ENCODE data around the gene NANOGP8.
"Not testable (repeated sequence)": the region's sequence is repeated elsewhere in the genome, so short reads cannot be mapped to it uniquely, and the experiment has no call there.

The NANOGP8 gene

DNA sequence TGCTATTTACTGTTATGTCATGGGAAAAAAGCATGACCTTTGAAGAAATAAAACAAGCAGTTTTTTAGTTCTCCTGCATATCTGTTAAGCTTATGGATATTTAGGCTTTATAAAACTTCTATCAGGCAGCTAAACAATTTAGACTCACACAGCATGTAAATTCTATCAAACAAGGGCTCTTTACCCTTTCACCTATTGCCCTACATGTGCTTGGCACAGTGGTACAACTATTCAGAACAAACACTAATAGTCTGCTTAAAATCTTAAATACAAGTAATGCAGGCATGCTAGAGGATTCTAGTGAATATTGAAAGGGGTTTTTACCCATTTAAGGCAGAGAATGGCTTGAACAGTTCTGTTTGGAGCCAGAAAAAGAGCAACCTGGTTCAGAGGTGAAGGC lies 23.4 kb upstream of the NANOGP8 start:
- no peaks in the 10 kb centered on the region for H3K9me3 Mint-ChIP-seq
- H3K4me1 Mint-ChIP-seq (ENCODE audit: low read depth), result no peaks in the 10 kb centered on the region
- H3K27ac Mint-ChIP-seq, result no peak overlapping the region
- H3K36me3 Mint-ChIP-seq (ENCODE audit: low read depth), result no peaks in the 10 kb centered on the region
- H3K4me3 Mint-ChIP-seq, result no peak overlapping the region
- no peaks in the 10 kb centered on the region for H3K27me3 Mint-ChIP-seq (ENCODE audit: low read depth)

GRCh38 chr15:35107561-35107960 lies 22.5 kb upstream of the NANOGP8 start:
- Mint-ChIP-seq H3K4me1 (ENCODE audit: low read depth) (no peaks in the 10 kb centered on the region), H3K4me3 (no peak overlapping the region), H3K27me3 (ENCODE audit: low read depth) (no peaks in the 10 kb centered on the region), H3K36me3 (ENCODE audit: low read depth) (no peaks in the 10 kb centered on the region), H3K27ac (no peak overlapping the region), H3K9me3 (no peaks in the 10 kb centered on the region)

DNA sequence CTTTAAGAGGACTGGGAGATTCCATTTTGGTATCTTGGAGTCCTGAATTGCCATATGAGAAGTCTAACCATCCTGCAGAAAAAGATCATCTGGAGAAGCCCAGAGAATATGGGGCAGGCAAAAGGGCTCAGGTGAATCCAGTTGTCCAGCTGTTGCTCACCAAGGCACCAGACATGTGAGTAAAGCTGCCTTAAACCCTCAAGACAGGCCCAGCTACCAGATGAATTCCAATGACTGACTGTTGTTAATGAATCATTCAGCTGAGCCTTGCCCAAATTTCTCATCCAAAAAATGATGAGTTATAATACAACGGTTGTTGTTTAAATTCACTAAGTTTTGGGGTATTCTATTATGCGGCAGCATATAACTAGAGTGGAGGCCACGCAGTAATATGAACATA lies 22.0 kb upstream of the NANOGP8 start:
- H3K27me3 Mint-ChIP-seq (ENCODE audit: low read depth), result no peaks in the 10 kb centered on the region
- H3K27ac Mint-ChIP-seq, result no peak overlapping the region
- no peaks in the 10 kb centered on the region for H3K4me1 Mint-ChIP-seq (ENCODE audit: low read depth)
- no peaks in the 10 kb centered on the region for H3K36me3 Mint-ChIP-seq (ENCODE audit: low read depth)
- H3K9me3 Mint-ChIP-seq, result no peaks in the 10 kb centered on the region
- H3K4me3 Mint-ChIP-seq, result no peak overlapping the region

DNA sequence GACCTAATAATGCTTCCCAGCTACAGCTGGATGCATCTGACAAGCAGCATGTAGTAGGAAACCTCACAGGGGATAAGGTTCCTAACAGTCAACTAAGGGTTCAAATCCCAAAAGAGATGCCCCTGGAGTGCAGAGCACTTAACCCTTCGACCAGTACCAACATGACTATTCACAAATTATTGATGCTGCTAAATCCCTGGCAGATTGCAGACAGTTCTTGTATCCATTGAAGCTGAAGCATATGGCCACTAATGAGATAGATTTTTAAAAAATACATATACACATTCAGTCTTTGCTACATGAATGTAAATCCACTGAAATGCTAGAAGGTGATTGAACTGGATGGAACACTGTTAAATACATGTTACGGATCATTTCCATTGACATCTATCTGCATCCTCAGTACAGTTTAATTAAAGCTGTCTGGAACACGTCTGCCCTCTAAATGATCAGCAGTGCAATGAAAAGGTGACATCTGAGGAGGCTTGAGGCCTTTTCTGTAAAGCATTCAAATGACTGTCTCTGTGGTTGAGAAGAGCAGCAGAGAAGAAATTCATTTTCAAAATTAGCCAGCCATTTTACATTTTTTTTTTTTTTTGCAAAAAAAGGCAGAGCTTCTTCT lies 19.5 kb upstream of the NANOGP8 start:
- Mint-ChIP-seq H3K9me3 (no peaks in the 10 kb centered on the region), H3K27me3 (ENCODE audit: low read depth) (no peaks in the 10 kb centered on the region), H3K36me3 (ENCODE audit: low read depth) (no peaks in the 10 kb centered on the region), H3K4me1 (ENCODE audit: low read depth) (no peaks in the 10 kb centered on the region), H3K4me3 (no peak overlapping the region), H3K27ac (no peak overlapping the region)

- H3K27ac Mint-ChIP-seq, result no peak overlapping the region
- H3K9me3 Mint-ChIP-seq, result no peaks in the 10 kb centered on the region
- H3K36me3 Mint-ChIP-seq (ENCODE audit: low read depth), result no peaks in the 10 kb centered on the region
- no peaks in the 10 kb centered on the region for H3K27me3 Mint-ChIP-seq (ENCODE audit: low read depth)
- H3K4me3 Mint-ChIP-seq, result no peak overlapping the region
- no peaks in the 10 kb centered on the region for H3K4me1 Mint-ChIP-seq (ENCODE audit: low read depth)
Measured at GRCh38 chr15:35102186-35102585, 17.1 kb upstream of the NANOGP8 start.

- no peaks in the 10 kb centered on the region for H3K4me1 Mint-ChIP-seq (ENCODE audit: low read depth)
- no peak overlapping the region for H3K4me3 Mint-ChIP-seq
- no peak overlapping the region for H3K27ac Mint-ChIP-seq
- H3K9me3 Mint-ChIP-seq, result no peaks in the 10 kb centered on the region
- no peaks in the 10 kb centered on the region for H3K36me3 Mint-ChIP-seq (ENCODE audit: low read depth)
- H3K27me3 Mint-ChIP-seq (ENCODE audit: low read depth), result no peaks in the 10 kb centered on the region
Measured at GRCh38 chr15:35101335-35101734, 16.2 kb upstream of the NANOGP8 start.

- H3K36me3 Mint-ChIP-seq (ENCODE audit: low read depth), result no peaks in the 10 kb centered on the region
- no peaks in the 10 kb centered on the region for H3K27me3 Mint-ChIP-seq (ENCODE audit: low read depth)
- H3K4me3 Mint-ChIP-seq, result no peak overlapping the region
- H3K9me3 Mint-ChIP-seq, result no peaks in the 10 kb centered on the region
- no peaks in the 10 kb centered on the region for H3K4me1 Mint-ChIP-seq (ENCODE audit: low read depth)
- H3K27ac Mint-ChIP-seq, result no peak overlapping the region
Measured at GRCh38 chr15:35098737-35099136, 13.6 kb upstream of the NANOGP8 start.

DNA sequence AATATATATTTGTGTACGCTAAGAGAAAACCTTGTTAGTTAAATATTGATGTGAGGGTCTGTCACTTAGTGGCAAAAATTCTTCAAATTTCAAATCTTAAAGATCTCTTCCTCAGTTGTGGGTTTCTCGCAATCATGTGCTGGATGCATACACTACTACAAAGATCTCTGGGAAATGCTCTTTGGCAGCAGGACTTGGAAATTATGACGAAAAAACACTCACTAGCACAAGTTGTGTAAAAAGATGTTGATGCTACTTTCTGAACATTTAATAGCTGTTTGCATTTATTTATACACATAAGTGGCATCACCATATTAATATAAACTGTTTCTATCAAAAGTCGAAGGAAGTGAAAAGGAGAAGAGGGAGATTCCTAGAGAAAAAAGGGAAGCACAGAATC lies 10.8 kb upstream of the NANOGP8 start:
- H3K9me3 Mint-ChIP-seq, result no peaks in the 10 kb centered on the region

GRCh38 chr15:35092846-35093245 lies 7.8 kb upstream of the NANOGP8 start:
- Mint-ChIP-seq H3K27me3 (ENCODE audit: low read depth) (no peaks in the 10 kb centered on the region), H3K4me1 (ENCODE audit: low read depth) (no peaks in the 10 kb centered on the region), H3K27ac (no peak overlapping the region), H3K36me3 (ENCODE audit: low read depth) (no peaks in the 10 kb centered on the region), H3K4me3 (no peak overlapping the region), H3K9me3 (no peaks in the 10 kb centered on the region)

More for the DNA sequence above, 10.8 kb upstream of the NANOGP8 start:
- Mint-ChIP-seq H3K36me3 (ENCODE audit: low read depth) (no peaks in the 10 kb centered on the region), H3K4me1 (ENCODE audit: low read depth) (no peaks in the 10 kb centered on the region), H3K27ac (no peak overlapping the region), H3K27me3 (ENCODE audit: low read depth) (no peaks in the 10 kb centered on the region), H3K4me3 (no peak overlapping the region)

GRCh38 chr15:35092311-35092710 lies 7.2 kb upstream of the NANOGP8 start:
- no peaks in the 10 kb centered on the region for H3K9me3 Mint-ChIP-seq
- no peaks in the 10 kb centered on the region for H3K36me3 Mint-ChIP-seq (ENCODE audit: low read depth)
- H3K4me3 Mint-ChIP-seq, result no peak overlapping the region
- no peak overlapping the region for H3K27ac Mint-ChIP-seq
- H3K4me1 Mint-ChIP-seq (ENCODE audit: low read depth), result no peaks in the 10 kb centered on the region
- H3K27me3 Mint-ChIP-seq (ENCODE audit: low read depth), result no peaks in the 10 kb centered on the region

GRCh38 chr15:35090104-35090807 lies 5.2 kb upstream of the NANOGP8 start:
- H3K4me1 Mint-ChIP-seq (ENCODE audit: low read depth), result no peaks in the 10 kb centered on the region
- no peak overlapping the region for H3K27ac Mint-ChIP-seq
- H3K9me3 Mint-ChIP-seq, result no peaks in the 10 kb centered on the region
- H3K27me3 Mint-ChIP-seq (ENCODE audit: low read depth), result no peaks in the 10 kb centered on the region
- no peaks in the 10 kb centered on the region for H3K36me3 Mint-ChIP-seq (ENCODE audit: low read depth)
- no peak overlapping the region for H3K4me3 Mint-ChIP-seq

- Mint-ChIP-seq H3K4me3 (no peak overlapping the region), H3K9me3 (no peaks in the 10 kb centered on the region), H3K4me1 (ENCODE audit: low read depth) (no peaks in the 10 kb centered on the region), H3K36me3 (ENCODE audit: low read depth) (no peaks in the 10 kb centered on the region), H3K27me3 (ENCODE audit: low read depth) (no peaks in the 10 kb centered on the region), H3K27ac (no peak overlapping the region)
Measured at GRCh38 chr15:35089551-35089950, 4.5 kb upstream of the NANOGP8 start.

DNA sequence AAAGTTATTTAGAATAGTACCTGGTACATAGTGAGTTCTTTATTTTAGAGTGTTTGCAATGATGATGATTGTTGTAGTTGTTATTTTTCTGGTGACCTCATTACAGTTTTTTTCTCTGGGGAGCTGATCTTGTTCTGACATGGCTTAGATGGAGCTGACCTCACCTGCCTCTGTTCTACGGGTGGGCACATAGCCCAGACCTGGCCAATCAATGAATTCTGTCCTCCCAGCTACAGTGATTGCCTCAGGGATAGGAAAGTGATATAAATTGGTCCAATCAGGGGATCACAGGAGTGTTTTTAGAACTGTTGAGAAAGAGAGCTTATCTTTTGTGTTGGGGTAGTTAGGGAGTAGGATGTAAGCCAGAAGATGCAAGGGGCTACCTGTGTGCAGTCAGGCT lies 3.2 kb upstream of the NANOGP8 start:
- no peaks in the 10 kb centered on the region for H3K27me3 Mint-ChIP-seq (ENCODE audit: low read depth)
- no peak overlapping the region for H3K27ac Mint-ChIP-seq
- no peaks in the 10 kb centered on the region for H3K36me3 Mint-ChIP-seq (ENCODE audit: low read depth)
- no peaks in the 10 kb centered on the region for H3K4me1 Mint-ChIP-seq (ENCODE audit: low read depth)
- no peak overlapping the region for H3K4me3 Mint-ChIP-seq
- H3K9me3 Mint-ChIP-seq, result no peaks in the 10 kb centered on the region

DNA sequence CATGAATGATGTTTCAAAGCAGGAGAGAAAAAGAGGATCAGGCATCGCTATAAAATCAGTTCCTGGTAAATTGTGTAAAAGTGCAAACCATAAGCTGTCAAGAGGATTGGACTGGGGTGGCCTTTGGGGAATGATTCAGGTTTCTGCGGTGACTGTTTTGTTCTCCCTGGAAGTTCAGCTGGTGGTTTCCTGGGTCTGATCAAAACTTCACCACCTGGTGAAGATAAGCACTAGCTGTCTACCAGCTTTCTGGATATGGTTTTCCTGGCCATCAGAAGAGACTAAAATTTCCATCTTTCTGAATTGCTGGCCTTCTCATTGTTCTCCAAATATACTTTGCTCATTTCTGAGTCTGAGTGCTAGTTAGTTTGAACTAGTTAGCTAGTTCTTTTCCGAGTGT lies 2.7 kb upstream of the NANOGP8 start:
- Mint-ChIP-seq H3K36me3 (ENCODE audit: low read depth) (no peaks in the 10 kb centered on the region), H3K4me3 (no peak overlapping the region), H3K9me3 (no peaks in the 10 kb centered on the region), H3K27me3 (ENCODE audit: low read depth) (no peaks in the 10 kb centered on the region), H3K27ac (no peak overlapping the region), H3K4me1 (ENCODE audit: low read depth) (no peaks in the 10 kb centered on the region)

- not testable (repeated sequence) for H3K27me3 Mint-ChIP-seq (ENCODE audit: low read depth); H3K9me3 Mint-ChIP-seq; H3K4me3 Mint-ChIP-seq; H3K36me3 Mint-ChIP-seq (ENCODE audit: low read depth); H3K4me1 Mint-ChIP-seq (ENCODE audit: low read depth); H3K27ac Mint-ChIP-seq
Measured at GRCh38 chr15:35082371-35083348, 2.4 kb downstream of the NANOGP8 start.
